T-cell (primary cell): Measurements from ENCODE around the gene SURF1. TPM values are rescaled to one million over a fixed set of nuclear protein-coding genes. Genes with fewer than 3 reads are reported as not detected.
"Not testable (repeated sequence)": the region's sequence is repeated elsewhere in the genome, so short reads cannot be mapped to it uniquely, and the experiment has no call there.

ENCODE experiments used
- ATAC-seq, 4 experiments: fragments of 200-7000 bp in 3 of 4; fragments of 150-1000 bp in 1 of 4; cut with Tn5 transposase; replicated peaks in 1 of 4; 1 replicate in 3 of 4; 2 replicates in 1 of 4; pipeline ENCODE4 v1.10.0; 2021; ENCODE audit warnings: moderate library complexity in 3 of 4, mild to moderate bottlenecking in 2 of 4, moderate number of reproducible peaks in 1 of 4
- CTCF ChIA-PET, 2 donors: fragments of 300-600 bp; sonication (Branson Sonifier 250); formaldehyde crosslinking; loops; one replicate each; lab custom pipeline; 2022; ENCODE audit warnings: antibody characterized with exemption in 2 of 2; lab: Charles Lee
- POLR2A ChIA-PET, 2 donors: fragments of 300-600 bp; sonication (Branson Sonifier 250); formaldehyde crosslinking; loops; one replicate each; lab custom pipeline; 2022; ENCODE audit warnings: antibody characterized with exemption in 2 of 2; lab: Charles Lee
- DNase-seq, 35 experiments: peaks; one replicate each; pipeline versions ENCODE4 v3.0.0 to v3.0.0-alpha.2; 2013 to 2023
- H3K27ac ChIP-seq: one replicate; pipeline ENCODE4 v1.5.1; 2013; ENCODE audit warnings: low read length
- H3K27me3 ChIP-seq, 2 experiments: replicated peaks in 1 of 2; 1 replicate in 1 of 2; 2 replicates in 1 of 2; pipeline versions ENCODE4 v1.6.1 to v1.7.0; 2013; ENCODE audit warnings: low read length in 1 of 2, mixed read lengths in 1 of 2; ENCODE audit not compliant: control insufficient read depth in 2 of 2, insufficient read depth in 2 of 2; ENCODE audit errors: extremely low read depth in 1 of 2
- H3K36me3 ChIP-seq, 2 donors: 1 replicate in 1 of 2; 2 replicates in 1 of 2; pipeline versions ENCODE4 v1.6.1 to v1.7.0; 2013; ENCODE audit warnings: low read length in 1 of 2; ENCODE audit not compliant: control insufficient read depth in 2 of 2, insufficient read depth in 1 of 2; ENCODE audit errors: extremely low read depth in 1 of 2
- H3K4me1 ChIP-seq, 2 experiments: 1 replicate in 1 of 2; 2 replicates in 1 of 2; pipeline versions ENCODE4 v1.6.1 to v1.7.0; 2013; ENCODE audit warnings: low read length in 2 of 2, mixed read lengths in 1 of 2; ENCODE audit not compliant: insufficient read depth in 2 of 2, control insufficient read depth in 1 of 2; ENCODE audit errors: extremely low read depth in 1 of 2
- H3K4me3 ChIP-seq, 2 donors: 1 replicate in 1 of 2; 2 replicates in 1 of 2; pipeline versions ENCODE4 v1.5.1 to v1.7.0; 2013; ENCODE audit warnings: mild to moderate bottlenecking in 2 of 2, low read length in 1 of 2, moderate library complexity in 1 of 2; ENCODE audit not compliant: control insufficient read depth in 1 of 2; ENCODE audit errors: extremely low read depth in 1 of 2
- H3K9me3 ChIP-seq: 2 replicates; pipeline ENCODE4 v1.7.0; 2013
- H3K27ac Mint-ChIP-seq, 2 donors: one replicate each; pipeline ENCODE4 v1.8.0; 2020 to 2021; ENCODE audit warnings: mild to moderate bottlenecking in 2 of 2, mixed read lengths in 2 of 2
- H3K27me3 Mint-ChIP-seq, 2 donors: one replicate each; pipeline ENCODE4 v1.8.0; 2021 to 2022; ENCODE audit warnings: mixed read lengths in 2 of 2
- H3K36me3 Mint-ChIP-seq: one replicate; pipeline ENCODE4 v1.8.0; 2021; ENCODE audit warnings: mixed read lengths
- H3K4me1 Mint-ChIP-seq, 3 donors: one replicate each; pipeline ENCODE4 v1.8.0; 2020 to 2022; ENCODE audit warnings: mixed read lengths in 3 of 3, mild to moderate bottlenecking in 1 of 3
- H3K4me3 Mint-ChIP-seq, 3 donors: one replicate each; pipeline ENCODE4 v1.8.0; 2020 to 2022; ENCODE audit warnings: mild to moderate bottlenecking in 3 of 3, mixed read lengths in 3 of 3, moderate library complexity in 3 of 3
- H3K9me3 Mint-ChIP-seq, 3 donors: one replicate each; pipeline ENCODE4 v1.8.0; 2020 to 2022; ENCODE audit warnings: mixed read lengths in 3 of 3
- WGBS: methylation state at CpG from one replicate; pipeline ENCODE4 v1.1.5; 2013; ENCODE audit warnings: missing lambda C conversion rate; ENCODE audit not compliant: insufficient coverage; 5-methylcytosine and 5-hydroxymethylcytosine counted together
- total RNA-seq, 35 experiments: library from RNA in 6 of 35; stranded (reverse) in 6 of 35; fragments of 120-200 nt in 1 of 35; gene quantifications; one replicate each; pipeline versions ENCODE4 v1.2.1 to v1.2.4 and lab custom pipeline; 2013 to 2026

The SURF1 gene
- total RNA-seq, 5 donors from 2014 or later (not counting 1 experiment from before 2014, with no cell fraction given): 33.0 to 58.7 (median 58.3) TPM

GRCh38 chr9:133393399-133393798 lies 37.1 kb upstream of the SURF1 start:
- Histone ChIP-seq H3K27ac (no peak overlapping the region), H3K4me1 (no peaks in the 10 kb centered on the region), H3K27me3 (peaks cover 0 to 42% of the 10 kb centered on the region in 2 experiments), H3K36me3 (no peaks in the 10 kb centered on the region), H3K9me3 (no peaks in the 10 kb centered on the region), H3K4me3 (no peak overlapping the region)
- DNase-seq (no peak), ATAC-seq (no peak)
- peaks cover 0 to 14% of the 10 kb centered on the region in 2 donors for H3K27me3 Mint-ChIP-seq
- no peaks in the 10 kb centered on the region for H3K4me1 Mint-ChIP-seq
- H3K27ac Mint-ChIP-seq: no peak overlapping the region
- no peaks in the 10 kb centered on the region for H3K9me3 Mint-ChIP-seq
- no peaks in the 10 kb centered on the region for H3K36me3 Mint-ChIP-seq
- POLR2A ChIA-PET: no interaction called here
- no peak overlapping the region for H3K4me3 Mint-ChIP-seq
- CTCF ChIA-PET: no interaction called here
- WGBS: 95% methylated on average over 3 of the region's 3 CpGs

DNA sequence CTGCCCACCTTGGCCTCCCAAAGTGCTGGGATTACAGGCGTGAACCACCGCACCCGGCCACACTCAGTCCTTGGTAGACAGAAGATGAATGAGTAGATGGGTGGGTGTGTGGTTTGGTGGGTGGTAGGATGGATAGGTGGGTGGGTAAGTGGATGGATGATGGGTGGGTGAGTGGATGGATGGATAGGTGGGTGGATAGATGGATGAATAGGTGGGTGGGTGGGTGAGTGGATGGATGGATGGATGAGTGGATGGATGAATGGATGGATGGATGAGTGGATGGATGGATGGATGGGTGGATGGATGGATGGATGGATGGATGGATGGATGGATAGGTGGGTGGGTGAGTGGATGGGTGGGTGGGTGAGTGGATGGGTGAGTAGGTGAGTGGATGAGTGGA lies 36.0 kb upstream of the SURF1 start:
- H3K36me3 ChIP-seq, H3K27ac ChIP-seq, H3K9me3 ChIP-seq, H3K9me3 Mint-ChIP-seq, H3K4me3 ChIP-seq, H3K4me1 Mint-ChIP-seq, CTCF ChIA-PET, H3K36me3 Mint-ChIP-seq, H3K27ac Mint-ChIP-seq, H3K4me3 Mint-ChIP-seq, ATAC-seq, H3K4me1 ChIP-seq, DNase-seq, POLR2A ChIA-PET: not testable (repeated sequence)
- peaks cover 0 to 42% of the 10 kb centered on the region in 2 experiments for H3K27me3 ChIP-seq
- peaks cover 0 to 14% of the 10 kb centered on the region in 2 donors for H3K27me3 Mint-ChIP-seq
- no CpG with 5 or more reads among the region's 3 CpGs for WGBS

- H3K4me3 ChIP-seq, ATAC-seq, POLR2A ChIA-PET, H3K9me3 Mint-ChIP-seq, H3K4me1 ChIP-seq, H3K27ac ChIP-seq, H3K9me3 ChIP-seq, H3K36me3 ChIP-seq, H3K4me3 Mint-ChIP-seq, CTCF ChIA-PET, DNase-seq, H3K36me3 Mint-ChIP-seq, H3K4me1 Mint-ChIP-seq, H3K27ac Mint-ChIP-seq: not testable (repeated sequence)
- peaks cover 0 to 14% of the 10 kb centered on the region in 2 donors for H3K27me3 Mint-ChIP-seq
- peaks cover 0 to 42% of the 10 kb centered on the region in 2 experiments for H3K27me3 ChIP-seq
- WGBS: no CpG with 5 or more reads among the region's 4 CpGs
These were observed 35.2 kb upstream of the SURF1 start for GRCh38 chr9:133391449-133391848.

DNA sequence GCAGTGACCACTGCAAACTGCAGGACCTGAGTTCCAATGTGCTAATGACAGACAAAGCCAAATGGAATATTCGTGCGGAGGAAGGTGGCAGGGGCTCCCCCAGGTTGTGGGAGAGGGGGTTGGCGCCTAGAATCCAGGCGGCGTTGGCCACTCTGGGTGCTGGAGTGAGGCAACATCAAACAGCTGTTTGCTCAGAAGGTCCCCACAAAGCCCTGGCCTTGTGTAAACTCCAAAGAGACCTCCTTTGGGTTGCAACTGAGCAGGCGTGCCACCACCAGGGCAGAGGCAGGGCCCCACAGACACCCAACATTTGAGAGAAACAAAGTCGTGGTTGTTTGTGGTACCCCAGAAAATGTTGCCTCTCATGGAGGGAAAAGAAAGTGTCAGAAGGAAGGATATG lies 34.4 kb upstream of the SURF1 start:
- Histone ChIP-seq H3K4me1 (no peaks in the 10 kb centered on the region), H3K9me3 (no peaks in the 10 kb centered on the region), H3K4me3 (no peak overlapping the region), H3K27ac (no peak overlapping the region), H3K36me3 (no peaks in the 10 kb centered on the region), H3K27me3 (peaks cover 0 to 42% of the 10 kb centered on the region in 2 experiments)
- Mint-ChIP-seq H3K4me3 (no peak overlapping the region), H3K4me1 (no peaks in the 10 kb centered on the region), H3K27me3 (peaks cover 0 to 14% of the 10 kb centered on the region in 2 donors), H3K27ac (no peak overlapping the region), H3K9me3 (no peaks in the 10 kb centered on the region), H3K36me3 (no peaks in the 10 kb centered on the region)
- ChIA-PET CTCF (no interaction called here), POLR2A (no interaction called here)
- ATAC-seq: no peak
- DNase-seq: no peak
- WGBS: 90% methylated on average over 6 of the region's 7 CpGs

- no peak for DNase-seq
- Histone ChIP-seq H3K4me1 (no peaks in the 10 kb centered on the region), H3K4me3 (no peak overlapping the region), H3K27me3 (peaks cover 0 to 40% of the 10 kb centered on the region in 2 experiments), H3K27ac (no peak overlapping the region), H3K9me3 (no peaks in the 10 kb centered on the region), H3K36me3 (no peaks in the 10 kb centered on the region)
- Mint-ChIP-seq H3K4me1 (no peaks in the 10 kb centered on the region), H3K9me3 (no peaks in the 10 kb centered on the region), H3K36me3 (no peaks in the 10 kb centered on the region), H3K27me3 (peaks cover 0 to 14% of the 10 kb centered on the region in 2 donors), H3K27ac (no peak overlapping the region), H3K4me3 (no peak overlapping the region)
- no peak for ATAC-seq
- ChIA-PET CTCF (no interaction called here), POLR2A (no interaction called here)
- WGBS: 81% methylated on average over 10 of the region's 13 CpGs
These were observed 33.3 kb upstream of the SURF1 start for GRCh38 chr9:133389562-133389961.

DNA sequence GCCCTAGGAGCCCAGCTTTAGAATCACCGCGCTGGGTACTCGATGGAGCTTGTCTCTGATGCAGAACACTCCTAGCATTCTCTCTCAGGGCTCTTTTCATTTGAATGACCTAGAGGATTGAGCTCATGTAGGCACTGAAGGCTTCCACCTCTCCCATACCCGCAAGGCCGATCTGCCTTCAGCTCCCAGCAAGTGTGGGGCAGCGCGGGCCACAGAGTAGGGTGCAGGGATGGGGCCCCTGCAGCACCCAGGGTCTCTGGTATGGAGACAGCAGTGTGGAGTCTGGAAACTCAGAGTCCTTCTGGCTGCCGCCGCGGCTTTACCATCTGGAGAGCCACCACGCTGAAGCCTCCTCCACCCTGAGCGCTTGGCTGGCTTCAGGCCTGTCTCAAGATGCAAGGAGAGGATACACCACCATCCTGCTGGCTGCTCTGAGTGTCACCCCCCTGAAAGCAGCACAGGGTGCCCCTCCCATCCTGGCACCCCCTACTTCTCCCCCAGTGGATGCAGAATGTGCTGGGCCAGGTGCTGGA lies 32.8 kb upstream of the SURF1 start:
- H3K27me3 ChIP-seq: peaks cover 0 to 35% of the 10 kb centered on the region in 2 experiments
- no peak overlapping the region for H3K27ac Mint-ChIP-seq
- no peak for ATAC-seq
- ChIA-PET POLR2A (no interaction called here), CTCF (interaction anchor here in 1 of 2 donors (0.5 kb wide), 1 partner anchor 363 kb away, joined by 3 read pairs; no protein-coding TSS in a partner anchor)
- peaks cover 0 to 14% of the 10 kb centered on the region in 2 donors for H3K27me3 Mint-ChIP-seq
- no peak overlapping the region for H3K4me3 Mint-ChIP-seq
- no peaks in the 10 kb centered on the region for H3K4me1 Mint-ChIP-seq
- no peaks in the 10 kb centered on the region for H3K36me3 ChIP-seq
- no peak overlapping the region for H3K4me3 ChIP-seq
- DNase-seq: no peak
- no peaks in the 10 kb centered on the region for H3K9me3 ChIP-seq
- H3K36me3 Mint-ChIP-seq: no peaks in the 10 kb centered on the region
- H3K9me3 Mint-ChIP-seq: no peaks in the 10 kb centered on the region
- no peak overlapping the region for H3K27ac ChIP-seq
- no peaks in the 10 kb centered on the region for H3K4me1 ChIP-seq
- WGBS: 86% methylated on average over 5 of the region's 12 CpGs

GRCh38 chr9:133387680-133388079 lies 31.4 kb upstream of the SURF1 start:
- Mint-ChIP-seq H3K4me3 (no peak overlapping the region), H3K9me3 (no peaks in the 10 kb centered on the region), H3K36me3 (no peaks in the 10 kb centered on the region), H3K27ac (no peak overlapping the region), H3K27me3 (peaks cover 0 to 14% of the 10 kb centered on the region in 2 donors), H3K4me1 (no peaks in the 10 kb centered on the region)
- Histone ChIP-seq H3K27me3 (peaks cover 0 to 26% of the 10 kb centered on the region in 2 experiments), H3K27ac (no peak overlapping the region), H3K9me3 (no peaks in the 10 kb centered on the region), H3K4me1 (no peaks in the 10 kb centered on the region), H3K4me3 (no peak overlapping the region), H3K36me3 (no peaks in the 10 kb centered on the region)
- DNase-seq: no peak
- ChIA-PET CTCF (no interaction called here), POLR2A (no interaction called here)
- WGBS: 86% methylated on average over 8 of the region's 9 CpGs
- no peak for ATAC-seq
